VCaP (cell line): Measurements from ENCODE around the gene GJA1.

Source experiments
- H3K27ac ChIP-seq: fragments of 450-650 bp; 2 replicates; pipeline ENCODE4 v1.5.1; 2017
- TF ChIP-seq, protein P1 (sequence below): fragments of 450-650 bp; conservative IDR thresholded peaks from 2 replicates; pipeline ENCODE4 v1.5.1; 2017; ENCODE audit warnings: mild to moderate bottlenecking, moderate library complexity

GJA1 gene

GRCh38 chr6:121450242-121450641 lies 14.8 kb downstream of the GJA1 start:
- TF ChIP-seq, protein P1, sequence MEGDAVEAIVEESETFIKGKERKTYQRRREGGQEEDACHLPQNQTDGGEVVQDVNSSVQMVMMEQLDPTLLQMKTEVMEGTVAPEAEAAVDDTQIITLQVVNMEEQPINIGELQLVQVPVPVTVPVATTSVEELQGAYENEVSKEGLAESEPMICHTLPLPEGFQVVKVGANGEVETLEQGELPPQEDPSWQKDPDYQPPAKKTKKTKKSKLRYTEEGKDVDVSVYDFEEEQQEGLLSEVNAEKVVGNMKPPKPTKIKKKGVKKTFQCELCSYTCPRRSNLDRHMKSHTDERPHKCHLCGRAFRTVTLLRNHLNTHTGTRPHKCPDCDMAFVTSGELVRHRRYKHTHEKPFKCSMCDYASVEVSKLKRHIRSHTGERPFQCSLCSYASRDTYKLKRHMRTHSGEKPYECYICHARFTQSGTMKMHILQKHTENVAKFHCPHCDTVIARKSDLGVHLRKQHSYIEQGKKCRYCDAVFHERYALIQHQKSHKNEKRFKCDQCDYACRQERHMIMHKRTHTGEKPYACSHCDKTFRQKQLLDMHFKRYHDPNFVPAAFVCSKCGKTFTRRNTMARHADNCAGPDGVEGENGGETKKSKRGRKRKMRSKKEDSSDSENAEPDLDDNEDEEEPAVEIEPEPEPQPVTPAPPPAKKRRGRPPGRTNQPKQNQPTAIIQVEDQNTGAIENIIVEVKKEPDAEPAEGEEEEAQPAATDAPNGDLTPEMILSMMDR = no peak
- no peak overlapping the region for H3K27ac ChIP-seq

DNA sequence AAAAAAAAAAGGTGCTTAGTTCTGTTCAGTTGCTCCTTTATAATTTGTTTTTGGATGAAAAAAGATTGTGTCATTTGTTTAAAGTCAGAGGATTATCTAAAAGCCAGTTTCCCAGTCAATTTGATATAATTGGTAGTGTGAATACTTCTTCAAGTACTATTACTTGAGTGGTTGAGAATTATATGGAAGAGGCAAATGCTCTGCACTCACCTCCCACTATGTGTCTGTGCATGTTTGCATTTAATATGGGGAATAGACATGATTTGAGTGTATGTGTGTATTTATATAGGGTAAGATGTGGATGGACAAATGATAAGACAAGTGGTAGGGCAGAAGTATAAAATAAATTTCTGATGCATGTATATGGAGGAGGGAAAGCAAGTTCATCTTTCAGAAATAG lies 15.8 kb downstream of the GJA1 start:
- TF ChIP-seq, protein P1 = no peak

GRCh38 chr6:121453191-121453590 lies 17.7 kb downstream of the GJA1 start:
- TF ChIP-seq, protein P1 = no peak
- H3K27ac ChIP-seq = no peak overlapping the region

More for the DNA sequence above, 15.8 kb downstream of the GJA1 start:
- H3K27ac ChIP-seq = no peak overlapping the region

DNA sequence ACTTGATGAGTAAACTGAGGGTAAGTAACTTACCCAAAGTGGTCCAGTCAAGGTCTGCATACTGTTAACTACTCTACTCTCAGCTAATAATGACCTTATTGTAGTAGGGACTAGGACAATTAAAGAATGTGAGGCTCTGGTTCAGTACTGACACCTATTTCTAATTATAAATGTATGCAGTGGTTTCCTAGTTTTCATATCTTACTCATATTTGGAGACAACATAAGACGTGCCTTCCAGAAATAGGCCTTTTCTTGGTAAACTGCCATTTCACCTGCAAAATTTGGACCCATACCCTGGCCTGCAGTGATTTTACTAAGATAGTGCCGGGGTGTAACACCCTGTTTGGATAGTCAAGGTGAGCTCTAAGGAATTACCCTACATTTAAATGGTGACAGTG lies 24.7 kb downstream of the GJA1 start:
- no peak overlapping the region for H3K27ac ChIP-seq
- TF ChIP-seq, protein P1 = no peak

- TF ChIP-seq, protein P1 = no peak
- no peak overlapping the region for H3K27ac ChIP-seq
Measured at GRCh38 chr6:121463087-121463486, 27.6 kb downstream of the GJA1 start.

DNA sequence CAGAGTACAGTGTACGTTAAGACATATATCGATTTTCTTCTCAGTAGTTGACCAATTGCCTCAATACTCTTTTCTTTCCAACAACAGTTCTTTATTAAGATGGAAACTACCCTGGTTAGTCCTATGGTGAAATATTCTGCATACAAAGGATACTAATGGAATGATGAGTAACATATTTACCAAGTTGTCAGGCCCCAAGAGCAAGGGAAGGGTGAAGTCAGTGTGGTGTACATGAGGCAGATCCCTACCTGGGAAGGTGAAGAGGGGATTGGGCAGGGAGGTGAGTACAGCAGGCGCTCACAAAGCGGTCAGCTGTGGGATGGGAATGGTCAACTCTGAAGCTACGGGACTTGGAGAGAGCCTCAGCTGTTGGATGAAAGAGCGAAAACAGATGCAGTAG lies 29.7 kb downstream of the GJA1 start:
- TF ChIP-seq, protein P1 = no peak
- H3K27ac ChIP-seq = no peak overlapping the region

DNA sequence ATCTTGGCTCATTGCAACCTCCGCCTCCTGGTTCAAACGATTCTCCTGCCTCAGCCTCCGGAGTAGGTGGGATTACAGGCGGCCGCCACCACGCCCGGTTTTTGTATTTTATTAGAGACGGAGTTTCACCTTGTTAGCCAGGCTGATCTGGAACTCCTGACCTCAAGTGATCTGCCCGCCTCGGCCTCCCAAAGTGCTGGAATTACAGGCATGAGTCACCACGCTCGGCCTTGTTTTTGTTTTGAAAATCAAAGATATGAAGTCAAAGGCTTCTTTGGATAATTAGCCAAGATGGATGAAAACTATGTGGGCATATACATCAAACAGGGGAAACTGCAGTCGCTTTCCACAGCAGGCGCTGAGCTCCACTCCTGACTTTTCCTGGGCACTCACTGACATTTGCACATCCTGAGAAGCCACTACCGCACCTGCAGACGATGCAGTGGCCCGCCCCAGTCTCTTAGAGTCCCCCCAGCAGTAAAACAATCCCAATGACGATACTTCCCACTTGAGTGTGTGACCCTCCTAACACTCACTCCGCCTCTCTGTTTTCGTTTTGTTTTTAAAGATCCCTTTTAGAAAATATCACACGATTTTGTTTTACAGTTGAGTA lies 44.1 kb downstream of the GJA1 start:
- H3K27ac ChIP-seq = no peak overlapping the region
- TF ChIP-seq, protein P1 = no peak
